GM23248 (cell line): ENCODE measurements around the gene NDE1. TPM values are rescaled to one million over a fixed set of nuclear protein-coding genes. Genes with fewer than 3 reads are reported as not detected.

ENCODE experiments used
- DNase-seq: peaks from one replicate; pipeline ENCODE4 v3.0.0-alpha.2; 2015
- H2AFZ ChIP-seq: fragments of 200-600 bp; sonication (generic); 2 replicates; pipeline ENCODE4 v1.6.1; 2016; ENCODE audit warnings: antibody characterized with exemption
- H3F3A ChIP-seq: fragments of 200-600 bp; sonication (generic); 2 replicates; pipeline ENCODE4 v1.6.1; 2016; ENCODE audit warnings: mild to moderate bottlenecking, antibody characterized with exemption, mixed run types; ENCODE audit not compliant: insufficient read depth
- H3K27ac ChIP-seq: fragments of 200-600 bp; sonication (generic); 2 replicates; pipeline ENCODE4 v1.5.1; 2016; ENCODE audit warnings: mild to moderate bottlenecking
- H3K27me3 ChIP-seq: fragments of 200-600 bp; sonication (generic); replicated peaks from 2 replicates; pipeline ENCODE4 v1.6.1; 2016; ENCODE audit warnings: mild to moderate bottlenecking; ENCODE audit not compliant: insufficient read depth
- H3K36me3 ChIP-seq: fragments of 200-600 bp; sonication (generic); 2 replicates; pipeline ENCODE4 v1.6.1; 2016; ENCODE audit warnings: low read depth, mild to moderate bottlenecking
- H3K4me1 ChIP-seq: fragments of 200-600 bp; sonication (generic); 2 replicates; pipeline ENCODE4 v1.6.1; 2016; ENCODE audit warnings: mild to moderate bottlenecking; ENCODE audit not compliant: insufficient read depth
- H3K4me2 ChIP-seq: fragments of 200-600 bp; sonication (generic); one replicate; pipeline ENCODE4 v1.6.1; 2016; ENCODE audit warnings: mild to moderate bottlenecking; ENCODE audit not compliant: unreplicated experiment
- H3K4me3 ChIP-seq: fragments of 200-600 bp; sonication (generic); 2 replicates; pipeline ENCODE4 v1.5.1; 2016; ENCODE audit warnings: mild to moderate bottlenecking
- H3K79me2 ChIP-seq: fragments of 200-600 bp; sonication (generic); 2 replicates; pipeline ENCODE4 v1.6.1; 2016; ENCODE audit warnings: mild to moderate bottlenecking; ENCODE audit not compliant: insufficient read depth
- H3K9ac ChIP-seq: fragments of 200-600 bp; sonication (generic); 2 replicates; pipeline ENCODE4 v1.6.1; 2016; ENCODE audit warnings: mild to moderate bottlenecking
- H3K9me2 ChIP-seq: fragments of 200-600 bp; sonication (generic); 2 replicates; pipeline ENCODE4 v1.6.1; 2016; ENCODE audit warnings: mixed run types, mild to moderate bottlenecking, moderate library complexity; ENCODE audit not compliant: insufficient read depth
- H3K9me3 ChIP-seq: fragments of 200-600 bp; sonication (generic); one replicate; pipeline ENCODE4 v1.6.1; 2017; ENCODE audit warnings: low read depth
- H4K20me1 ChIP-seq: fragments of 200-600 bp; sonication (generic); 2 replicates; pipeline ENCODE4 v1.6.0; 2016; ENCODE audit not compliant: insufficient read depth
- EZH2 ChIP-seq: fragments of 200-600 bp; sonication (generic); IDR thresholded peaks from 2 replicates; pipeline ENCODE4 v1.6.1; 2018; ENCODE audit warnings: antibody characterized with exemption, mild to moderate bottlenecking; ENCODE audit not compliant: insufficient read depth, poor library complexity, severe bottlenecking
- EZH2phosphoT487 ChIP-seq: fragments of 200-600 bp; sonication (generic); IDR thresholded peaks from 2 replicates; pipeline ENCODE4 v1.6.1; 2018; ENCODE audit warnings: antibody characterized with exemption, moderate library complexity, mild to moderate bottlenecking, low read depth; ENCODE audit not compliant: insufficient read depth
- WGBS, 2 experiments: methylation state at CpG; one replicate each; pipeline ENCODE4 v1.1.6; 2015 to 2017; ENCODE audit warnings: low lambda C conversion rate in 2 of 2, low coverage in 1 of 2; ENCODE audit errors: missing lambda C conversion rate in 2 of 2; 5-methylcytosine and 5-hydroxymethylcytosine counted together
- in situ Hi-C: fragments of 300-500 bp; cut with MboI; formaldehyde crosslinking; loops from 2 replicates; pipeline ENCODE4 v1.15.0; 2020
- polyA plus RNA-seq: library from polyadenylated mRNA; unstranded; fragments of >200 nt; fragmentation: Nextera tagmentation; extraction: Ambion mirVana; gene quantifications from 2 replicates; pipeline ENCODE4 v1.2.1, GENCODE V29; 2016
- total RNA-seq: library from RNA; depleted of rRNA; stranded (reverse); fragments of >200 nt; shearing (Covaris generic); gene quantifications from 2 replicates; pipeline ENCODE4 v1.2.3, GENCODE V29; 2014

The NDE1 gene
- total and polyA plus RNA-seq, 2 experiments from 2014 or later, result 31.2 to 37.8 TPM

DNA sequence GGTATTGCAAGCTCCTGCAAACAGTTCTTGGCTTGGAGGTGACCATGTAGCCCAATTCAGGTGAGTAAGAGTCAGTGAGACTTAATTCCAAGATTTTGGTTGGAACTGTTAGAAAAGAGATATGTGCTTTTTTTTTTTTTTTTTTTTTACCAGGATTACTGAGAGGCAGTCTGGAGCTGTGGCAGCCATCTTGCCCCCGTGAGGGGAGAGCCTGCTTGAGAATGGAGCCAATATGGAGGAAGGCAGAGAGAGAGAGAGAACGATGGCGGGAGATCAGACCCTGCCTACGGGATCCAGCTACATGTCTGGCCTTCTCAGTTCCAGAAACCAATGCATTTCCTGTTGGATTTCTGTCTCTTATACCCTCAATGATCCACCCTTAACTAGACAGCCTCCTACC lies 109.0 kb downstream of the NDE1 start:
- in situ Hi-C loops, result no loop called here

DNA sequence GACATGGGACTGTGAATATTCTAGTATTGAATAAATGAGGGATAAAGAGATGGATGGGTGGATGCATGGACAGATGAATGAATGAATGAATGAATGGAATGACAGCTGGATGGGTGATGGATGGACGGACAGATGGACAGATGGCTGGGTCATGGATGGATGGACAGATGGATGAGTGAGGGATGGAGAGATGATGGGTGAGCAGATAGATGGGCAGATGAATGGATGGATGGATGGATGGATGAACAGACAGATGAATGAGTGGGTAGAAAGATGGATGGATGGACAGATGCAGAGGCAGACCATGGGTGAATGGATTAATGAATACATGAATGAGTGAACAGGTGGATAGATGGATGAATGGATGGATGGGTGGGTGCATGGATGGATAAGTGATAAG lies 110.1 kb downstream of the NDE1 start:
- 71 to 84% methylated on average over 1 of the region's 1 CpG for WGBS, 2 experiments
- in situ Hi-C loops, result no loop called here

More for the DNA sequence above, 109.0 kb downstream of the NDE1 start:
- Histone ChIP-seq H4K20me1 (no peaks in the 10 kb centered on the region), H3F3A (no peaks in the 10 kb centered on the region), H3K9ac (no peak overlapping the region), H3K27me3 (peaks cover 29% of the 10 kb centered on the region; the same call in 1 of the 2 replicates), H3K9me3 (no peaks in the 10 kb centered on the region), H3K79me2 (no peaks in the 10 kb centered on the region), H2AFZ (no peak overlapping the region), H3K4me1 (no peaks in the 10 kb centered on the region), H3K9me2 (no peaks in the 10 kb centered on the region), H3K36me3 (no peaks in the 10 kb centered on the region), H3K27ac (no peak overlapping the region), H3K4me2 (no peak overlapping the region), H3K4me3 (no peak overlapping the region)
- no peak for TF ChIP-seq EZH2phosphoT487
- no peak for TF ChIP-seq EZH2
- DNase-seq, result no peak
- WGBS, 2 experiments, result 74 to 82% methylated on average over 4 of the region's 4 CpGs

DNA sequence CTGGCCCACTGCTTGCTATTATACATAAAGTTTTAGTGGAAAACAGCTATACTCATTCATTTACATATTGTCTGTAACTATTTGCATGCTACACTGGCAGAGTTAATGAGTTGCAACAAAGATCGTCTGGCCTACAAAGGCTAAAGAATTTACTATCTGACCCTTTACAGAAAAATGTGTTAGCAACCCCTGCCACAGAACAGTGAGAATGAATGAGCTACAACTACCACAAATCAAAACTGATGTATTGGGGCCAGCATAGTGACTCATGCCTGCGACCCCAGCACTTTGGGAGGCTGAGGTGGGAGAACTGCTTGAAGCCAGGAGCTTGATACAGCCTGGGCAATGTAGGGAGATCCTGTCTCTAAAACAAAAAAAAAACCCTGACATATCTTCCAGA lies 114.1 kb downstream of the NDE1 start:
- Histone ChIP-seq H3K79me2 (no peaks in the 10 kb centered on the region), H3K27ac (no peak overlapping the region), H3K9me3 (no peaks in the 10 kb centered on the region), H3F3A (no peaks in the 10 kb centered on the region), H3K4me1 (no peaks in the 10 kb centered on the region), H3K4me2 (no peak overlapping the region), H4K20me1 (no peaks in the 10 kb centered on the region), H3K4me3 (no peak overlapping the region), H2AFZ (no peak overlapping the region), H3K36me3 (no peaks in the 10 kb centered on the region), H3K9me2 (no peaks in the 10 kb centered on the region), H3K9ac (no peak overlapping the region), H3K27me3 (peaks cover 27% of the 10 kb centered on the region; the same call in 1 of the 2 replicates)
- 0 to 2% methylated on average over 2 of the region's 2 CpGs for WGBS, 2 experiments
- TF ChIP-seq EZH2phosphoT487 (no peak), EZH2 (no peak)
- in situ Hi-C loops, result no loop called here
- DNase-seq, result no peak

More for the DNA sequence above, 110.1 kb downstream of the NDE1 start:
- peaks cover 29% of the 10 kb centered on the region; the same call in 1 of the 2 replicates for H3K27me3 ChIP-seq
- no peak overlapping the region for H3K4me2 ChIP-seq
- no peaks in the 10 kb centered on the region for H3K9me3 ChIP-seq
- no peak overlapping the region for H3K27ac ChIP-seq
- no peaks in the 10 kb centered on the region for H4K20me1 ChIP-seq
- H3K36me3 ChIP-seq, result no peaks in the 10 kb centered on the region
- no peak overlapping the region for H2AFZ ChIP-seq
- no peaks in the 10 kb centered on the region for H3K4me1 ChIP-seq
- TF ChIP-seq EZH2phosphoT487 (no peak), EZH2 (no peak)
- H3K9me2 ChIP-seq, result no peaks in the 10 kb centered on the region
- H3K79me2 ChIP-seq, result no peaks in the 10 kb centered on the region
- H3F3A ChIP-seq, result no peaks in the 10 kb centered on the region
- H3K4me3 ChIP-seq, result no peak overlapping the region
- DNase-seq, result no peak
- H3K9ac ChIP-seq, result no peak overlapping the region

DNA sequence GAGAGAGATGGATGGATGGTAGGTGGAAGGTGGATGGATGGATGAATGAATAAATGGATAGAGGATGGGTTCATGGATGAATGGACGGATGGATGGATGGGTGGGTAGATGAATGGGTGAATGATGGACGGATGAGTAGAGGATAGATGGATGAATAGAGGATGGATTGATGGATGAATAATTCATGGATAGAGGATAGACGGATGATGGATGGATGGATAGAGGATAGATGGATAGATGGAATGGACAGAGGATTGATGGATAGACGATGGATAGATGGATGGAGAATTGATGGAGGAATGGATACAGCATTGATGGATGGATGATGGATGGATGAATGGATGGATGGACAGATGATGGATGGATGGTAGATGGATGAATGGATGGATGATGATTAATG lies 115.1 kb downstream of the NDE1 start:
- Histone ChIP-seq H3K27ac (no peak overlapping the region), H2AFZ (no peak overlapping the region)

DNA sequence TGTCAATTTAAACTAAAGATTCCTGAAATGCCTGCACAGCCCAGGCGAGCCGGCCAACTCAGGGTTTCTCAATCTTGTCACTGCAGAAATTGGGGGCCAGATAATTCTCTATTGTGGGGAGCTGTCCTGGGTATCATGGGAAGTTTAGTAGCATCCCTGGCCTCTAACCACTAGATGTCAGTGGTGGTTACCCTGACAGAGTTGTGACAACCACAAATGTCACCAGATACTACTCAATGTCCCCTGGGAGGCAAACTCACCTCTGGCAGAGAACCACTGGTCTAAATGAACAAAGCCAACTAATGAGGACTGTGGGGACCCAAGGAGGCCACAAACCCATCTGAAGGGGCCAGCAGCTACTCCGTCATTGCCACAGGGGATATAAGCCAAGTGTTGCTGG lies 115.8 kb downstream of the NDE1 start:
- H4K20me1 ChIP-seq, result no peaks in the 10 kb centered on the region
- no peak overlapping the region for H3K27ac ChIP-seq
- H3K4me1 ChIP-seq, result no peaks in the 10 kb centered on the region
- no peaks in the 10 kb centered on the region for H3F3A ChIP-seq
- H3K4me2 ChIP-seq, result no peak overlapping the region
- in situ Hi-C loops, result no loop called here
- H3K27me3 ChIP-seq, result peaks cover 23% of the 10 kb centered on the region; the same call in 1 of the 2 replicates
- peak; percentile 61 for DNase-seq
- 15 to 17% methylated on average over 3 of the region's 3 CpGs for WGBS, 2 experiments
- no peak overlapping the region for H2AFZ ChIP-seq
- H3K9me3 ChIP-seq, result no peaks in the 10 kb centered on the region
- TF ChIP-seq EZH2phosphoT487 (0 out of 2 replicates have a peak, but pooled peaks have one; percentile 32), EZH2 (no peak)
- no peaks in the 10 kb centered on the region for H3K9me2 ChIP-seq
- no peak overlapping the region for H3K4me3 ChIP-seq
- no peaks in the 10 kb centered on the region for H3K36me3 ChIP-seq
- H3K79me2 ChIP-seq, result no peaks in the 10 kb centered on the region
- no peak overlapping the region for H3K9ac ChIP-seq

More for the DNA sequence above, 115.1 kb downstream of the NDE1 start:
- H3K9ac ChIP-seq, result no peak overlapping the region
- no peaks in the 10 kb centered on the region for H4K20me1 ChIP-seq
- 47 to 58% methylated on average over 4 of the region's 4 CpGs for WGBS, 2 experiments
- no peaks in the 10 kb centered on the region for H3K9me2 ChIP-seq
- no peak overlapping the region for H3K4me2 ChIP-seq
- H3K9me3 ChIP-seq, result no peaks in the 10 kb centered on the region
- H3K4me1 ChIP-seq, result no peaks in the 10 kb centered on the region
- H3K4me3 ChIP-seq, result no peak overlapping the region
- H3F3A ChIP-seq, result no peaks in the 10 kb centered on the region
- in situ Hi-C loops, result no loop called here
- peaks cover 23% of the 10 kb centered on the region; the same call in 1 of the 2 replicates for H3K27me3 ChIP-seq
- no peaks in the 10 kb centered on the region for H3K36me3 ChIP-seq
- no peaks in the 10 kb centered on the region for H3K79me2 ChIP-seq
- TF ChIP-seq EZH2phosphoT487 (no peak), EZH2 (no peak)
- DNase-seq, result no peak
